Karpas-422 (cell line): ENCODE measurements around the gene S100A11. TPM values are rescaled to one million over a fixed set of nuclear protein-coding genes. Genes with fewer than 3 reads are reported as not detected.

Experiments used
- DNase-seq: peaks from one replicate; pipeline ENCODE4 v3.0.0-alpha.2; 2015
- H2AFZ ChIP-seq: fragments of 200-600 bp; sonication (generic); 2 replicates; pipeline ENCODE4 v1.6.1; 2014; ENCODE audit warnings: antibody characterized with exemption, low read length, mixed read lengths
- H3K27ac ChIP-seq: fragments of 200-600 bp; sonication (generic); 2 replicates; pipeline ENCODE4 v1.5.1; 2014; ENCODE audit warnings: mild to moderate bottlenecking, low read length, moderate library complexity
- H3K27me3 ChIP-seq: fragments of 200-600 bp; sonication (generic); 2 replicates; pipeline ENCODE4 v1.6.1; 2014; ENCODE audit warnings: low read length, mixed read lengths
- H3K36me3 ChIP-seq: fragments of 200-600 bp; sonication (generic); 2 replicates; pipeline ENCODE4 v1.6.1; 2014; ENCODE audit warnings: low read length, mixed read lengths; ENCODE audit not compliant: insufficient read depth
- H3K4me1 ChIP-seq: fragments of 200-600 bp; sonication (generic); 2 replicates; pipeline ENCODE4 v1.6.1; 2014; ENCODE audit warnings: mild to moderate bottlenecking, low read length, mixed read lengths
- H3K4me2 ChIP-seq: fragments of 200-600 bp; sonication (generic); 2 replicates; pipeline ENCODE4 v1.6.1; 2014; ENCODE audit warnings: low read length, low read depth, mild to moderate bottlenecking; ENCODE audit not compliant: poor library complexity, severe bottlenecking
- H3K4me3 ChIP-seq: fragments of 200-600 bp; sonication (generic); 2 replicates; pipeline ENCODE4 v1.5.1; 2014; ENCODE audit warnings: mild to moderate bottlenecking, antibody characterized with exemption, low read length, mixed read lengths
- H3K79me2 ChIP-seq: fragments of 200-600 bp; sonication (generic); 2 replicates; pipeline ENCODE4 v1.6.1; 2014; ENCODE audit warnings: mild to moderate bottlenecking, low read length, mixed read lengths
- H3K9ac ChIP-seq: fragments of 200-600 bp; sonication (generic); 2 replicates; pipeline ENCODE4 v1.6.0; 2014; ENCODE audit warnings: low read length
- H3K9me2 ChIP-seq: fragments of 200-600 bp; sonication (generic), shearing (Covaris generic); replicated peaks from 2 replicates; pipeline ENCODE4 v1.6.0; 2014; ENCODE audit warnings: mild to moderate bottlenecking, low read length, moderate library complexity; ENCODE audit not compliant: insufficient read depth
- H3K9me3 ChIP-seq: fragments of 300-700, 200-600 bp; sonication (generic); 2 replicates; pipeline ENCODE4 v1.6.1; 2014; ENCODE audit warnings: low read length, mixed read lengths
- H4K20me1 ChIP-seq: fragments of 200-600 bp; sonication (generic); 2 replicates; pipeline ENCODE4 v1.6.1; 2014; ENCODE audit warnings: mild to moderate bottlenecking, antibody characterized with exemption, low read length, low read depth; ENCODE audit not compliant: insufficient read depth
- total RNA-seq: library from RNA; depleted of rRNA; stranded (reverse); fragments of >200 nt; shearing (Covaris generic); gene quantifications from 2 replicates; pipeline ENCODE4 v1.2.3, GENCODE V29; 2014; ENCODE audit warnings: low replicate concordance

The S100A11 gene
- total RNA-seq, 1 experiment from 2014 or later: 155 TPM

GRCh38 chr1:152047730-152048415, 11.1 kb upstream of the S100A11 start:
- H3K36me3 ChIP-seq: no peaks in the 10 kb centered on the region
- no peaks in the 10 kb centered on the region for H3K9me3 ChIP-seq
- H3K79me2 ChIP-seq: no peaks in the 10 kb centered on the region
- H3K27me3 ChIP-seq: no peaks in the 10 kb centered on the region
- no peaks in the 10 kb centered on the region for H3K9me2 ChIP-seq
- peak overlapping the region; percentile 63 for H3K9ac ChIP-seq
- peaks cover 18% of the 10 kb centered on the region for H3K4me1 ChIP-seq
- DNase-seq: peak; percentile 93
- peak overlapping the region; percentile 55; the same call in 1 of the 2 replicates for H3K4me3 ChIP-seq
- peak overlapping the region; percentile 45 for H2AFZ ChIP-seq
- no peaks in the 10 kb centered on the region for H4K20me1 ChIP-seq
- peak overlapping the region; percentile 73 for H3K4me2 ChIP-seq
- H3K27ac ChIP-seq: peak overlapping the region; percentile 43

- Histone ChIP-seq H3K9me2 (no peaks in the 10 kb centered on the region), H4K20me1 (no peaks in the 10 kb centered on the region), H3K27ac (peak overlapping the region; percentile 43), H2AFZ (peak overlapping the region; percentile 45), H3K9ac (peak overlapping the region; percentile 63), H3K4me1 (peaks cover 18% of the 10 kb centered on the region), H3K27me3 (no peaks in the 10 kb centered on the region), H3K4me2 (peak overlapping the region; percentile 73), H3K36me3 (no peaks in the 10 kb centered on the region), H3K4me3 (peak overlapping the region; percentile 55; the same call in 1 of the 2 replicates), H3K9me3 (no peaks in the 10 kb centered on the region), H3K79me2 (no peaks in the 10 kb centered on the region)
- DNase-seq: no peak
Observed at GRCh38 chr1:152047413-152047729, 10.6 kb upstream of the S100A11 start.

- Histone ChIP-seq H3K9me2 (no peaks in the 10 kb centered on the region), H3K36me3 (no peaks in the 10 kb centered on the region), H3K27ac (no peak overlapping the region), H3K4me2 (no peak overlapping the region), H3K27me3 (no peaks in the 10 kb centered on the region), H3K9ac (no peak overlapping the region), H3K4me3 (no peak overlapping the region), H2AFZ (no peak overlapping the region), H3K79me2 (no peaks in the 10 kb centered on the region), H3K9me3 (no peaks in the 10 kb centered on the region), H4K20me1 (no peaks in the 10 kb centered on the region), H3K4me1 (peaks cover 24% of the 10 kb centered on the region)
- no peak for DNase-seq
Observed at GRCh38 chr1:152044386-152044785, 7.6 kb upstream of the S100A11 start.

GRCh38 chr1:152043870-152044269, 7.1 kb upstream of the S100A11 start:
- no peaks in the 10 kb centered on the region for H3K9me3 ChIP-seq
- DNase-seq: no peak
- H3K4me3 ChIP-seq: no peak overlapping the region
- H3K9ac ChIP-seq: no peak overlapping the region
- no peak overlapping the region for H2AFZ ChIP-seq
- H3K9me2 ChIP-seq: no peaks in the 10 kb centered on the region
- no peaks in the 10 kb centered on the region for H3K79me2 ChIP-seq
- peaks cover 25% of the 10 kb centered on the region for H3K4me1 ChIP-seq
- H3K4me2 ChIP-seq: no peak overlapping the region
- H3K27me3 ChIP-seq: no peaks in the 10 kb centered on the region
- no peaks in the 10 kb centered on the region for H3K36me3 ChIP-seq
- H3K27ac ChIP-seq: no peak overlapping the region
- no peaks in the 10 kb centered on the region for H4K20me1 ChIP-seq

- peaks cover 19% of the 10 kb centered on the region for H3K4me1 ChIP-seq
- H3K9ac ChIP-seq: no peak overlapping the region
- no peak overlapping the region for H3K4me3 ChIP-seq
- H3K9me3 ChIP-seq: no peaks in the 10 kb centered on the region
- H3K79me2 ChIP-seq: no peaks in the 10 kb centered on the region
- no peak overlapping the region for H3K4me2 ChIP-seq
- H3K27me3 ChIP-seq: no peaks in the 10 kb centered on the region
- no peaks in the 10 kb centered on the region for H3K9me2 ChIP-seq
- no peak overlapping the region for H2AFZ ChIP-seq
- no peaks in the 10 kb centered on the region for H3K36me3 ChIP-seq
- H3K27ac ChIP-seq: no peak overlapping the region
- DNase-seq: no peak
- no peaks in the 10 kb centered on the region for H4K20me1 ChIP-seq
Observed at GRCh38 chr1:152042030-152042429, 5.2 kb upstream of the S100A11 start.

- no peaks in the 10 kb centered on the region for H4K20me1 ChIP-seq
- no peak overlapping the region for H2AFZ ChIP-seq
- no peaks in the 10 kb centered on the region for H3K27me3 ChIP-seq
- H3K4me1 ChIP-seq: peaks cover 39% of the 10 kb centered on the region
- no peak overlapping the region for H3K4me3 ChIP-seq
- no peak for DNase-seq
- peaks cover 6% of the 10 kb centered on the region; the same call in 1 of the 2 replicates for H3K79me2 ChIP-seq
- H3K36me3 ChIP-seq: no peaks in the 10 kb centered on the region
- H3K4me2 ChIP-seq: no peak overlapping the region
- H3K9ac ChIP-seq: no peak overlapping the region
- H3K27ac ChIP-seq: no peak overlapping the region
- no peaks in the 10 kb centered on the region for H3K9me3 ChIP-seq
- H3K9me2 ChIP-seq: no peaks in the 10 kb centered on the region
Observed at GRCh38 chr1:152039886-152040285, 3.1 kb upstream of the S100A11 start.

GRCh38 chr1:152039461-152039860, 2.7 kb upstream of the S100A11 start:
- Histone ChIP-seq H4K20me1 (no peaks in the 10 kb centered on the region), H2AFZ (no peak overlapping the region), H3K27ac (no peak overlapping the region), H3K9me2 (no peaks in the 10 kb centered on the region), H3K27me3 (no peaks in the 10 kb centered on the region), H3K9me3 (no peaks in the 10 kb centered on the region), H3K79me2 (peaks cover 6% of the 10 kb centered on the region; the same call in 1 of the 2 replicates), H3K4me2 (no peak overlapping the region), H3K36me3 (no peaks in the 10 kb centered on the region), H3K9ac (no peak overlapping the region), H3K4me3 (no peak overlapping the region), H3K4me1 (peaks cover 43% of the 10 kb centered on the region)
- no peak for DNase-seq

- Histone ChIP-seq H3K4me1 (peaks cover 49% of the 10 kb centered on the region), H3K27me3 (no peaks in the 10 kb centered on the region), H4K20me1 (no peaks in the 10 kb centered on the region), H3K79me2 (peaks cover 6% of the 10 kb centered on the region; the same call in 1 of the 2 replicates), H3K36me3 (peaks cover under 1% of the 10 kb centered on the region; the same call in 1 of the 2 replicates), H3K9ac (no peak overlapping the region), H3K9me3 (no peaks in the 10 kb centered on the region), H2AFZ (no peak overlapping the region), H3K4me2 (no peak overlapping the region), H3K9me2 (no peaks in the 10 kb centered on the region), H3K27ac (no peak overlapping the region), H3K4me3 (no peak overlapping the region)
- DNase-seq: no peak
Observed at GRCh38 chr1:152038871-152039270, 2.1 kb upstream of the S100A11 start.
